COR-L47 (cell line): ENCODE measurements around the gene TIGIT.
A peak's percentile ranks its signal among the peaks of the same experiment; 100 is the strongest.

ENCODE experiments used
- DNase-seq: peaks from one replicate; lab custom pipeline; 2025; lab: John Stamatoyannopoulos, UW

TIGIT gene

GRCh38 chr3:114313426-114313825, 19.6 kb downstream of the TIGIT start:
- DNase-seq = no peak

- no peak for DNase-seq
Measured at GRCh38 chr3:114314282-114314681, 20.5 kb downstream of the TIGIT start.

GRCh38 chr3:114318295-114318694, 24.5 kb downstream of the TIGIT start:
- DNase-seq = no peak

- peak; percentile 39 for DNase-seq
Measured at GRCh38 chr3:114319453-114319852, 25.6 kb downstream of the TIGIT start.

- no peak for DNase-seq
Measured at GRCh38 chr3:114320246-114320645, 26.4 kb downstream of the TIGIT start.

GRCh38 chr3:114323546-114324254, 29.9 kb downstream of the TIGIT start:
- no peak for DNase-seq

GRCh38 chr3:114327665-114328064, 33.8 kb downstream of the TIGIT start:
- DNase-seq = no peak

GRCh38 chr3:114328345-114328744, 34.5 kb downstream of the TIGIT start:
- no peak for DNase-seq

- no peak for DNase-seq
Measured at GRCh38 chr3:114329823-114330222, 36.0 kb downstream of the TIGIT start.

- no peak for DNase-seq
Measured at GRCh38 chr3:114331007-114331406, 37.2 kb downstream of the TIGIT start.

GRCh38 chr3:114331710-114332109, 37.9 kb downstream of the TIGIT start:
- DNase-seq = no peak

- no peak for DNase-seq
Measured at GRCh38 chr3:114332342-114333179, 38.7 kb downstream of the TIGIT start.

- no peak for DNase-seq
Measured at GRCh38 chr3:114333180-114333922, 39.5 kb downstream of the TIGIT start.

GRCh38 chr3:114333923-114334240, 40.1 kb downstream of the TIGIT start:
- no peak for DNase-seq

- no peak for DNase-seq
Measured at GRCh38 chr3:114336122-114336697, 42.4 kb downstream of the TIGIT start.

- DNase-seq = no peak
Measured at GRCh38 chr3:114336857-114337256, 43.0 kb downstream of the TIGIT start.

- DNase-seq = no peak
Measured at GRCh38 chr3:114338651-114339357, 45.0 kb downstream of the TIGIT start.

- DNase-seq = no peak
Measured at GRCh38 chr3:114344492-114344891, 50.7 kb downstream of the TIGIT start.

- DNase-seq = no peak
Measured at GRCh38 chr3:114350271-114350670, 56.4 kb downstream of the TIGIT start.

- DNase-seq = no peak
Measured at GRCh38 chr3:114350690-114351089, 56.9 kb downstream of the TIGIT start.

- DNase-seq = no peak
Measured at GRCh38 chr3:114351123-114351821, 57.4 kb downstream of the TIGIT start.
